Mammary epithelial cell (primary cell): ENCODE measurements around the gene CPSF4.

Experiments used
- EZH2 ChIP-seq: IDR thresholded peaks from 2 replicates; pipeline ENCODE4 v1.6.1; 2012; ENCODE audit warnings: low read length, inconsistent platforms, borderline replicate concordance
- TF ChIP-seq, protein P1 (sequence below), 2 donors: IDR thresholded peaks in 1 of 2; conservative IDR thresholded peaks in 1 of 2; 2 replicates each; pipeline ENCODE4 v1.5.1; 2011 to 2012; ENCODE audit warnings: inconsistent platforms in 2 of 2, low read length in 2 of 2, mild to moderate bottlenecking in 2 of 2, control low read depth in 1 of 2, low read depth in 1 of 2; ENCODE audit not compliant: insufficient read depth in 1 of 2; ENCODE audit errors: extremely low read depth in 1 of 2

DNA sequence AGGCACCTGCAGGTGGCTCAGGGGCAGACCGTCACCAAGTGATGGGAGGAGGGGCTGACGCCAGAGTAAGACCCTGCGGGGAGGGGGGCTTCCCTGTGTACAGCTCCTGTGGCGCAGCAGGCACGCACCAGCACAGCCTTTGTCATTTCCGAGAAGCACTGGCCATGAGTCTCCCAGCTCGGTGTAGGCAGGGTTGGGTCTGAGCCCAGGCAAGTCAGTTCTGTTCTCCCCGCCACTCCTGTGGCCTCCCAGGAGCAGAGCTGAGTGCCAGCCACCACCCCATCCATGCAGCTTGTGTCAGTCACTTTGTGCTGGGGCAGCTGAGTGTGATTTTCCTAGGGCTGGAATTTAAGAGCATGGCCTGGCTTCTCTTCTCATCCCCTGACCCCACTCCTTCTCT is 13.2 kb downstream of the CPSF4 start:
- TF ChIP-seq, protein P1, sequence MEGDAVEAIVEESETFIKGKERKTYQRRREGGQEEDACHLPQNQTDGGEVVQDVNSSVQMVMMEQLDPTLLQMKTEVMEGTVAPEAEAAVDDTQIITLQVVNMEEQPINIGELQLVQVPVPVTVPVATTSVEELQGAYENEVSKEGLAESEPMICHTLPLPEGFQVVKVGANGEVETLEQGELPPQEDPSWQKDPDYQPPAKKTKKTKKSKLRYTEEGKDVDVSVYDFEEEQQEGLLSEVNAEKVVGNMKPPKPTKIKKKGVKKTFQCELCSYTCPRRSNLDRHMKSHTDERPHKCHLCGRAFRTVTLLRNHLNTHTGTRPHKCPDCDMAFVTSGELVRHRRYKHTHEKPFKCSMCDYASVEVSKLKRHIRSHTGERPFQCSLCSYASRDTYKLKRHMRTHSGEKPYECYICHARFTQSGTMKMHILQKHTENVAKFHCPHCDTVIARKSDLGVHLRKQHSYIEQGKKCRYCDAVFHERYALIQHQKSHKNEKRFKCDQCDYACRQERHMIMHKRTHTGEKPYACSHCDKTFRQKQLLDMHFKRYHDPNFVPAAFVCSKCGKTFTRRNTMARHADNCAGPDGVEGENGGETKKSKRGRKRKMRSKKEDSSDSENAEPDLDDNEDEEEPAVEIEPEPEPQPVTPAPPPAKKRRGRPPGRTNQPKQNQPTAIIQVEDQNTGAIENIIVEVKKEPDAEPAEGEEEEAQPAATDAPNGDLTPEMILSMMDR (conservative IDR thresholded peaks at IDR 0.05 in 1 of 2, IDR thresholded peaks at IDR 0.05 in 1 of 2; ENCODE audit: extremely low read depth in 1 of 2, insufficient read depth in 1 of 2, low read depth in 1 of 2, low read length in 2 of 2) = no peak
- TF ChIP-seq EZH2 = no peak
